Upper lobe of left lung (tissue), 6 donors: ENCODE results near the gene VWA1. TPM values are rescaled to one million over a fixed set of nuclear protein-coding genes. Genes with fewer than 3 reads are reported as not detected.
A peak's percentile ranks its signal among the peaks of the same experiment; 100 is the strongest.

Source experiments
- ATAC-seq, 2 donors: fragments of 200-7000 bp; cut with Tn5 transposase; one replicate each; pipeline ENCODE4 v1.9.1; 2022; ENCODE audit warnings: mild to moderate bottlenecking in 2 of 2, moderate library complexity in 2 of 2; ENCODE audit not compliant: low FRiP score in 2 of 2
- DNase-seq, 2 donors: peaks; one replicate each; pipeline ENCODE4 v3.0.0-alpha.2; 2019 to 2020
- H3K27ac ChIP-seq, 4 donors: fragments of 200-600 bp; sonication (generic); one replicate each; pipeline ENCODE4 v1.5.1; 2016 to 2019
- H3K27me3 ChIP-seq, 4 donors: fragments of 200-600 bp; sonication (generic); one replicate each; pipeline ENCODE4 v1.5.1; 2017 to 2019
- H3K36me3 ChIP-seq, 4 donors: fragments of 200-600 bp; sonication (generic); one replicate each; pipeline ENCODE4 v1.5.1; 2016 to 2019
- H3K4me1 ChIP-seq, 4 donors: fragments of 200-600 bp; sonication (generic); one replicate each; pipeline ENCODE4 v1.5.1; 2018 to 2019
- H3K4me3 ChIP-seq, 4 donors: fragments of 200-600 bp; sonication (generic); one replicate each; pipeline ENCODE4 v1.5.1; 2017 to 2019; ENCODE audit warnings: mild to moderate bottlenecking in 2 of 4, moderate library complexity in 1 of 4
- H3K9me3 ChIP-seq, 4 donors: fragments of 200-600 bp; sonication (generic); one replicate each; pipeline ENCODE4 v1.5.1; 2018 to 2019
- CTCF ChIP-seq, 6 experiments: fragments of 450-650 bp in 4 of 6; fragments of 200-600 bp in 2 of 6; sonication (generic) in 2 of 6; IDR thresholded peaks; one replicate each; pipeline ENCODE4 v1.5.1; 2016 to 2019; ENCODE audit warnings: antibody characterized with exemption in 6 of 6
- EP300 ChIP-seq, 4 donors: sonication (generic); formaldehyde crosslinking; IDR thresholded peaks; one replicate each; pipeline ENCODE4 v1.5.1; 2017; ENCODE audit warnings: antibody characterized with exemption in 4 of 4, control low read depth in 2 of 4
- POLR2A ChIP-seq, 4 donors: fragments of 450-650 bp; IDR thresholded peaks; one replicate each; pipeline ENCODE4 v1.5.1; 2016 to 2017; ENCODE audit warnings: antibody characterized with exemption in 4 of 4, mild to moderate bottlenecking in 2 of 4
- POLR2AphosphoS5 ChIP-seq, 2 donors: sonication (generic); formaldehyde crosslinking; IDR thresholded peaks; one replicate each; pipeline ENCODE4 v1.5.1; 2017; ENCODE audit warnings: antibody characterized with exemption in 2 of 2
- WGBS, 2 donors: methylation state at CpG; one replicate each; pipeline ENCODE4 v1.1.5; 2017 to 2018; 5-methylcytosine and 5-hydroxymethylcytosine counted together
- total RNA-seq, 6 donors: library from RNA; depleted of rRNA in 4 of 6; stranded (reverse); fragments of >200 nt in 4 of 6; gene quantifications; one replicate each; pipeline versions ENCODE4 v1.1.0 to v1.2.1, GENCODE V29; 2016 to 2021
- donor health status: DM: no; HTN: no; CAD: no; lungs with moderate emphysema.
- donor health status: DM: no; HTN: yes; CAD: no; lungs with severe emphysema.

The VWA1 gene
- 100 to 1,000 TPM in 2 of 6 donors, 10 to 100 TPM in 4; 41.8 to 108 (median 62.5) TPM for total RNA-seq

- Histone ChIP-seq H3K27me3 (peaks cover 0 to 7% (median 0%) of the 10 kb centered on the region in 4 donors), H3K9me3 (no peaks in the 10 kb centered on the region), H3K27ac (peak within 1 kb of the TSS; percentile 87 to 95 (median 92)), H3K36me3 (no peaks in the 10 kb centered on the region), H3K4me3 (peak within 1 kb of the TSS; percentile 32 to 64 (median 56)), H3K4me1 (peaks cover 60 to 79% (median 73%) of the 10 kb centered on the region in 4 donors)
- WGBS, 2 donors = 17 to 82% methylated on average over 6 to 43 of the region's 89 CpGs
- ATAC-seq = peak; percentile 2 to 82
- peak in 1 of 4 donors; percentile 69 for TF ChIP-seq POLR2A (IDR thresholded peaks at IDR 0.05)
- TF ChIP-seq CTCF (IDR thresholded peaks at IDR 0.05) = no peak
- peak; percentile 76 to 96 for DNase-seq
These were observed at the start of gene VWA1 for GRCh38 chr1:1435106-1435903. TSS of gene VWA1 (plus strand) at chr1:1435690. CDS start at chr1:1435749, 59 bp downstream.

- Histone ChIP-seq H3K36me3 (peaks cover 54 to 73% (median 62%) of the 10 kb centered on the region in 4 donors), H3K9me3 (no peaks in the 10 kb centered on the region), H3K27me3 (no peaks in the 10 kb centered on the region), H3K4me1 (peaks cover 5 to 14% (median 9%) of the 10 kb centered on the region in 4 donors), H3K4me3 (no peak overlapping the region), H3K27ac (no peak overlapping the region)
- WGBS, 2 donors = 88 to 93% methylated on average over 8 of the region's 8 CpGs
- ATAC-seq = no peak
- TF ChIP-seq POLR2A (IDR thresholded peaks at IDR 0.05) (no peak), POLR2AphosphoS5 (IDR thresholded peaks at IDR 0.05) (no peak), EP300 (IDR thresholded peaks at IDR 0.05) (no peak)
- DNase-seq = no peak
These were observed 49.6 kb upstream of the VWA1 start for GRCh38 chr1:1385931-1386330.

- DNase-seq (no peak), ATAC-seq (peak in 1 of 2 donors; percentile 35)
- WGBS, 2 donors = 96 to 97% methylated on average over 42 to 44 of the region's 50 CpGs
- Histone ChIP-seq H3K9me3 (no peaks in the 10 kb centered on the region), H3K27ac (no peak overlapping the region), H3K4me1 (peaks cover 5 to 23% (median 12%) of the 10 kb centered on the region in 4 donors), H3K4me3 (no peak overlapping the region), H3K36me3 (peaks cover 67 to 79% (median 73%) of the 10 kb centered on the region in 4 donors), H3K27me3 (no peaks in the 10 kb centered on the region)
- TF ChIP-seq POLR2AphosphoS5 (IDR thresholded peaks at IDR 0.05) = no peak
- TF ChIP-seq EP300 (IDR thresholded peaks at IDR 0.05) = no peak
- no peak for TF ChIP-seq CTCF (IDR thresholded peaks at IDR 0.05)
- no peak for TF ChIP-seq POLR2A (IDR thresholded peaks at IDR 0.05)
These were observed 48.1 kb upstream of the VWA1 start for GRCh38 chr1:1387098-1388077.

- Histone ChIP-seq H3K9me3 (no peaks in the 10 kb centered on the region), H3K4me1 (peaks cover 8 to 30% (median 12%) of the 10 kb centered on the region in 4 donors), H3K36me3 (peaks cover 74 to 86% (median 80%) of the 10 kb centered on the region in 4 donors), H3K27ac (no peak overlapping the region), H3K4me3 (no peak overlapping the region), H3K27me3 (no peaks in the 10 kb centered on the region)
- 97% methylated on average over 16 of the region's 16 CpGs for WGBS, 2 donors
- ATAC-seq (no peak), DNase-seq (no peak)
- TF ChIP-seq POLR2AphosphoS5 (IDR thresholded peaks at IDR 0.05) (no peak), CTCF (IDR thresholded peaks at IDR 0.05) (no peak), POLR2A (IDR thresholded peaks at IDR 0.05) (no peak), EP300 (IDR thresholded peaks at IDR 0.05) (no peak)
These were observed 47.4 kb upstream of the VWA1 start for GRCh38 chr1:1388078-1388472.

GRCh38 chr1:1390675-1391074 is 44.8 kb upstream of the VWA1 start:
- Histone ChIP-seq H3K27me3 (no peaks in the 10 kb centered on the region), H3K9me3 (no peaks in the 10 kb centered on the region), H3K4me1 (peaks cover 9 to 34% (median 12%) of the 10 kb centered on the region in 4 donors), H3K4me3 (no peak overlapping the region), H3K36me3 (peaks cover 87 to 100% (median 94%) of the 10 kb centered on the region in 4 donors), H3K27ac (peak overlapping the region in 2 of 4 donors; percentile 20 to 43)
- ATAC-seq (no peak), DNase-seq (no peak)
- WGBS, 2 donors = 70 to 97% methylated on average over 12 of the region's 12 CpGs
- TF ChIP-seq EP300 (IDR thresholded peaks at IDR 0.05) (no peak), CTCF (IDR thresholded peaks at IDR 0.05) (no peak), POLR2A (IDR thresholded peaks at IDR 0.05) (no peak), POLR2AphosphoS5 (IDR thresholded peaks at IDR 0.05) (no peak)
